AG04449 (cell line): Measurements from ENCODE around the gene CALN1.

Experiments used
- CTCF ChIA-PET: fragments of 350-600 bp; formaldehyde crosslinking; extraction: SDS; loops from one replicate; lab custom pipeline; 2021; ENCODE audit warnings: antibody characterized with exemption; lab: Yijun Ruan, JAX
- POLR2A ChIA-PET: fragments of 400-600, 350-600 bp; formaldehyde crosslinking; extraction: SDS; loops from one replicate; lab custom pipeline; 2020; ENCODE audit warnings: antibody characterized with exemption, inconsistent platforms; lab: Yijun Ruan, JAX
- DNase-seq: peaks from one replicate; pipeline ENCODE4 v3.0.0-alpha.2; 2010; ENCODE audit warnings: low read depth, low spot score
- H3K4me3 ChIP-seq: 2 replicates; pipeline ENCODE4 v1.5.1; 2011; ENCODE audit warnings: low read depth, mild to moderate bottlenecking, control low read depth, low read length
- CTCF ChIP-seq: IDR thresholded peaks from one replicate; pipeline ENCODE4 v1.5.1; 2011; ENCODE audit warnings: mild to moderate bottlenecking, moderate library complexity, low read length, control low read depth, inconsistent platforms; ENCODE audit not compliant: insufficient read depth; ENCODE audit errors: missing control alignments

The CALN1 gene

GRCh38 chr7:72109566-72109965, 302.6 kb downstream of the CALN1 start:
- no peak overlapping the region for H3K4me3 ChIP-seq
- TF ChIP-seq CTCF, result no peak
- ChIA-PET POLR2A (no interaction called here), CTCF (no interaction called here)
- DNase-seq, result no peak

- no peak for DNase-seq
- TF ChIP-seq CTCF, result no peak
- H3K4me3 ChIP-seq, result no peak overlapping the region
- CTCF ChIA-PET, result no interaction called here
- POLR2A ChIA-PET, result no interaction called here
Measured at GRCh38 chr7:72106405-72106804, 305.7 kb downstream of the CALN1 start.

GRCh38 chr7:72101444-72101843, 310.7 kb downstream of the CALN1 start:
- DNase-seq, result no peak
- POLR2A ChIA-PET, result no interaction called here
- CTCF ChIA-PET, result interaction anchor here (1.2 kb wide), 1 partner anchor 349 kb away, joined by 3 read pairs; no protein-coding TSS in a partner anchor
- no peak overlapping the region for H3K4me3 ChIP-seq
- no peak for TF ChIP-seq CTCF

GRCh38 chr7:72099784-72100183, 312.4 kb downstream of the CALN1 start:
- peak; percentile 65 for DNase-seq
- no peak overlapping the region for H3K4me3 ChIP-seq
- POLR2A ChIA-PET, result no interaction called here
- CTCF ChIA-PET, result interaction anchor here (0.8 kb wide), 1 partner anchor 277 kb away, joined by 3 read pairs; no protein-coding TSS in a partner anchor
- no peak for TF ChIP-seq CTCF

GRCh38 chr7:72098807-72099580, 313.1 kb downstream of the CALN1 start:
- POLR2A ChIA-PET, result interaction anchor here (0.6 kb wide), 1 partner anchor 356 kb away, joined by 3 read pairs; no protein-coding TSS in a partner anchor
- peak; percentile 70 for DNase-seq
- CTCF ChIA-PET, result interaction anchor here (0.6 to 0.8 kb wide), 2 partner anchors 276 to 366 kb away, joined by 3 to 4 read pairs; no protein-coding TSS in a partner anchor
- no peak for TF ChIP-seq CTCF
- peak overlapping the region; percentile 22 for H3K4me3 ChIP-seq

- TF ChIP-seq CTCF, result no peak
- no peak for DNase-seq
- CTCF ChIA-PET, result no interaction called here
- POLR2A ChIA-PET, result no interaction called here
- no peak overlapping the region for H3K4me3 ChIP-seq
Measured at GRCh38 chr7:72097226-72097625, 314.9 kb downstream of the CALN1 start.
